HG02970 (cell line): ENCODE measurements around the gene NUBP1.

Experiments used
- ATAC-seq: cut with Tn5 transposase; IDR thresholded peaks from one replicate; pipeline ENCODE4 v1.9.1; 2021; ENCODE audit warnings: mild to moderate bottlenecking, moderate library complexity, moderate number of reproducible peaks; ENCODE audit not compliant: unreplicated experiment, low FRiP score

Gene NUBP1

DNA sequence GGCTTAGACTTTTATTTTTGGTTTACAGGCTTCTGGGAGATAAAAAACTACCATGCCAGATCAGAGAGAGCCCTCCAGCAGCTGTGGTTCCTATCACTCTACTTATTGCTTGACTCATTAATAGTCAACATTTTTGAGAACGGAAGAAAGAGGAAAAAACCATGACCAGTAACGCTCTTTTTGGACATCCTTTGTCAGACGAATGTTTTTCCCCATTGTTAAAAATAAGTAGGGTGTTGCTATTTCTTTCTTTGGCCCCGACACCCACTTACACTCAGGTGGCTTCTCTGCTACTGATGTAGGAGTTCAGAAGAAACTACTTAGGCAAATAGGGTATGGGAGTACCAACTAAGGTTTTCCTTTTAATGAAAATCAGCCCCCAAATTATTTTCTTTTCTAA is 47.4 kb downstream of the NUBP1 start:
- ATAC-seq, result no peak

GRCh38 chr16:10799736-10800135 is 56.1 kb downstream of the NUBP1 start:
- ATAC-seq, result no peak

DNA sequence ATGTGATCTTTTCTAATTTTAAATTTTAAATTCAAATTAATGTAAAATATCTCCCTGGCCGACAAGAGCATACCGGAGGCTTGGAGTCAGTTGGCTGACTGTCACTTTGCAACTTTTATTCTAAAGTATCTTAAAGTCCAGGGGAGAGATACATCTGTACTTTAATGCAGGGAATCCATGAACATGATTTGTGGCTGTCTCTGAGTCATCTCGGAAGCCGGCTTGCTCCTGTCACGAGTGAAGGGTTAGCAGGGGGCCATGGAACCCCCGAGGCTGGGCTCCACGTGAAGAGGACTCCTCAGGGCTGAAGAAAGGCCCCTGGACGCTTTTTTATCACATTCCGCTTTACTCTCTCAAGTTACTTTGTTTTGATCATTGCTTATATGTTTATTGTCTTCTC is 61.7 kb downstream of the NUBP1 start:
- no peak for ATAC-seq

DNA sequence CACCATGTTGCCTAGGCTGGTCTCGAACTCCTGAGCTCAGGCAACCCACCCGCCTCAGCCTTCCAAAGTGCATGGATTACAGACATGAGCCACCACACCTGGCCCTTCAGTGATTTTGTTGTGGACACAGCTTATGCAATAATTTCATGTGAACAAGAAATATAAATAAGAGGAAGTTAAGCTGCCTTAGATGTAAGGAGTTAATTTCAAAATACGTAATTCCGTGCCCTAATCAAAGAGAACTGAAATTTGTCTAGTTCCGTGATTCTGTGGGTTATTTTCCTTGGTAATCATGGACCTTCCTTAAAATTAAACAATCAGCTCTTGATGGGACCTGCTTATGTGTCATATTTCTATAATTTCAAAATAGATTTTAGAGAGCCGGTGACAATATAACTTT is 63.1 kb downstream of the NUBP1 start:
- no peak for ATAC-seq

DNA sequence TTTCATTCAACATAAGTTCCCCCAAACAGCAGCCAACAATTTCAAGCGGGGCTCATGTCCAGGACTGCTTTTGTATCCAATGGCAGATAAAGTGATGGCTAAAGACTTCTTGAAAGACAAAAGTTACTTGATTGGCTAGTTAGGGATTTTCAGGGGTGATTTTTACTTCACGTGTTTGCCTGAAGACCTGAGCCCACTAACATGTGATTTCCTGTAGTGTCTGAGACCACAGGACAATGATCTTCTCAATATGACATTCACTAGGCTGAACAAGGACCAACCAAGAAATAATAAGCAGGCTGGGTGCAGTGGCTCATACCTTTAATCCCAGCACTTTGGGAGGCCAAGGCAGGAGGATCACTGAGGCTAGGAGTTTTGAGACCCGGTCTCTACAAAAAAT is 64.6 kb downstream of the NUBP1 start:
- ATAC-seq, result no peak

DNA sequence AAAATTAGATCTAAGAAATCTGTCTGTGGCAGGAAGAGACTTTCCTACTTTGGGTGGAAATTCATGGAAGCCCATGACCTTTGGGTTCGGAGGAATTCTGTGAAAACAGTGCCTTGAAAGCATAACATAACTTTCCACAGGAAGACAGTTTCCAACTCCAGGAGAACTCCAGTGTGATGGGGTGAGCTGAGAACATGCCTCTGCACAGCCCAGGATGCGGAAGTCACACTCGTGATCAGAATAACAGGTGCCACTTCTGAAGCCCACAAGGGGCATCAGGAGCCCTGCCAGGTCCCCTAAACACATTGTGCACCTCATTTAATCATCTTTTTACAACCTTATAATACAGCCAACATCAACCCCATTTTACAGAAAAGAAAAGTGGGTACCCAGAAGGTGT is 65.2 kb downstream of the NUBP1 start:
- no peak for ATAC-seq

- ATAC-seq, result no peak
Measured at GRCh38 chr16:10809706-10810105, 66.1 kb downstream of the NUBP1 start.

GRCh38 chr16:10812312-10813098 is 68.9 kb downstream of the NUBP1 start:
- ATAC-seq, result peak; percentile 66

DNA sequence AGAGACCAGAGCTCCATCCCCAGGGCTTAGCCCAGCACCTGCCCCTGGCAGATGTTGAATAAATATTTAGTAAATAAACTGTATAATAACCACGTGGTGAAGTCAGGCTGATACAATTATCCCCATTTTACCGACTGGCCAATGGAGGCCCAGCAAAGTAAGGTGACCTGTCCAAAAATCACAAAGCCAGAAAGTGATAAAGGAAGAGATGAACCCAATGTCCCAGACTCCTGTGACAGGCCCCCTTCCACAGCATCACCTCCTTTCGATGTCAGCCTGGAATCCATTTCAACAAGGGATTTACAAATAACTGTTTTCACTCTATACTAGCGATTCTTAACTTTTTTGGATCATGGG is 69.4 kb downstream of the NUBP1 start:
- ATAC-seq, result no peak

DNA sequence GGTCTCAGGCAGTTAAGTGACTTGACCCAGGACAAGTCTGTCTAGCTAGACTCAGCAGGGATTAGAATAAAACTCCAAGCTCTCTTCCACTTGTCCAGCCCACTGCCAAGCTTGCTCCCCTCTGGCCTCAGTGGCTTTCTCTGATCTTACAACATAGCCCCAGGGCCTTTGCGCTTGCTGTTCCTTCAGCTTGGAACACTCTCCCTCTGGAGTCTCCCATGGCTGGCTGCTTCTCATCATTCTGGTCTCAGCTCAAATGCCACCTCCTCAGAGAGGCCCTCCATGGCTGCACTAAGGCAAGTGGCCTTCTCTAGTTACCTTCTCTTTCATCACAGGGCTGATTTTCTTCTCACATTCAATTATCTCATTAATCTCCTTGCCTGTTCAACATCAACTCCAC is 73.9 kb downstream of the NUBP1 start:
- no peak for ATAC-seq

DNA sequence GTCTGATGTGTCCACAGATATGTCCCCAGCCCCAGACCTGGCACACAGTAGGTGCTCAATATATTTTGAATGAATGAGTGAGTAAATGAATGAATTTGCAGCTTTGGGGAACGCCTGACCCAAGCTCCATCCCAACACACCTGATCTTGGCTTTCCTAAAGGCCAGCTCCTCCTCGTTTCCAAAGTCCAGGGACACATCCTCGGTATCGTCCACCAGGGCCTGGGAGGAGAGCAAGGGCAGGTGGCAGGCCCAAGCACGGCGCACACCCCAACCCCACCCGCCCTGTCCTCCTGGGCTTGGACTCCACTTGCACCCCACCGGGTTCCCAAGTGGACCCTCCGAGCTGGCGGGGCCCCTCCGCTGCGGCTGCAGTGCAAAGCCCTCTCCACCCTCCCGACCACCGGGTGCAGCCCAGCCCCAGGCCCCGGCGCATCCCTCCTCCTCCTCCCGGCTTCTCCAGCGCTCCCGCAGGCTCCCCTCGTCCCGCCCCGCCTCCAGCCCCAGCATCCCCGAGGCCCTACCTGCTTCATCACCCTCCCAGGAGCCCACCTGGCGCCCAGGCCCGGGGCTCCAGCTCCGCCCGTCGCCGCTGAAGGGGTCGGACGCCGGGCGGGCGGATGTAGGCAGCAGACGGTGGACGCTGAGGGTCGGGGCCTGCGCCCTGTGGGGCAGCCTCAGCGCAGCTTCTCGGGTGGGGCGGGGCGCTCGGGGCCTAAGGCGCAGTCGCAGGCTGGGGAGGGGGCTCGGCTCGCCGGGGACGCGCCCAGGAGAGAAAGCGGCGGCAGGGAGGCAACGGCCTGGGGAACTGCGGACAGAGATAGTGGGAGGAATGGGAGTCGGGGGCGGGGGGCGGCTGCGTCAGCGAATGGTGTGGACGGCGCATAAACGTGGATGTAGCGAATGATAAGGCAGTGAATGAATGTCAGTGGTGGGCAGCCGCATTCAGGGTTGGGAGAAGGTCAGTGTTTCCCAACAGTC is 74.6 kb downstream of the NUBP1 start, which contains the start of gene TVP23A:
Gene TVP23A, minus strand, starts transcription at position 832 of the 979 bp plus-strand sequence. Its CDS starts 301 bp downstream, at position 531.
- no peak for ATAC-seq
